IPS-18a (cell line): ENCODE data around the gene CD83.

Experiments used
- H3K27ac ChIP-seq: one replicate; pipeline ENCODE4 v1.5.1; 2013; ENCODE audit warnings: low read length
- H3K27me3 ChIP-seq: one replicate; pipeline ENCODE4 v1.6.1; 2013; ENCODE audit warnings: mild to moderate bottlenecking, low read length; ENCODE audit not compliant: control insufficient read depth, insufficient read depth
- H3K36me3 ChIP-seq: one replicate; pipeline ENCODE4 v1.6.1; 2013; ENCODE audit warnings: low read depth, low read length; ENCODE audit not compliant: control insufficient read depth
- H3K4me1 ChIP-seq: one replicate; pipeline ENCODE4 v1.6.1; 2013; ENCODE audit warnings: low read depth, low read length; ENCODE audit not compliant: control insufficient read depth
- H3K4me3 ChIP-seq: one replicate; pipeline ENCODE4 v1.5.1; 2013; ENCODE audit warnings: low read length
- H3K9ac ChIP-seq: one replicate; pipeline ENCODE4 v1.6.1; 2013; ENCODE audit warnings: mild to moderate bottlenecking, low read length, moderate library complexity
- H3K9me3 ChIP-seq: one replicate; pipeline ENCODE4 v1.6.1; 2013; ENCODE audit warnings: low read depth, low read length; ENCODE audit not compliant: control insufficient read depth

CD83 gene

GRCh38 chr6:14162826-14163225, 45.3 kb downstream of the CD83 start:
- Histone ChIP-seq H3K4me3 (no peak overlapping the region), H3K9me3 (no peaks in the 10 kb centered on the region), H3K4me1 (peaks cover 9% of the 10 kb centered on the region), H3K9ac (no peak overlapping the region), H3K27ac (no peak overlapping the region), H3K27me3 (no peaks in the 10 kb centered on the region), H3K36me3 (no peaks in the 10 kb centered on the region)

GRCh38 chr6:14165091-14165490, 47.5 kb downstream of the CD83 start:
- H3K4me3 ChIP-seq = no peak overlapping the region
- H3K4me1 ChIP-seq = peaks cover 9% of the 10 kb centered on the region
- no peaks in the 10 kb centered on the region for H3K36me3 ChIP-seq

GRCh38 chr6:14166839-14167238, 49.3 kb downstream of the CD83 start:
- Histone ChIP-seq H3K27me3 (no peaks in the 10 kb centered on the region), H3K4me1 (peaks cover 7% of the 10 kb centered on the region), H3K9ac (no peak overlapping the region), H3K36me3 (no peaks in the 10 kb centered on the region), H3K9me3 (peaks cover 13% of the 10 kb centered on the region), H3K27ac (no peak overlapping the region), H3K4me3 (no peak overlapping the region)

More at GRCh38 chr6:14165091-14165490, 47.5 kb downstream of the CD83 start:
- no peak overlapping the region for H3K9ac ChIP-seq
- H3K9me3 ChIP-seq = peaks cover 9% of the 10 kb centered on the region
- H3K27ac ChIP-seq = no peak overlapping the region
- H3K27me3 ChIP-seq = no peaks in the 10 kb centered on the region

- no peak overlapping the region for H3K9ac ChIP-seq
- no peaks in the 10 kb centered on the region for H3K4me1 ChIP-seq
- no peaks in the 10 kb centered on the region for H3K27me3 ChIP-seq
- peaks cover 13% of the 10 kb centered on the region for H3K9me3 ChIP-seq
- H3K27ac ChIP-seq = no peak overlapping the region
- H3K36me3 ChIP-seq = no peaks in the 10 kb centered on the region
- no peak overlapping the region for H3K4me3 ChIP-seq
Observed at GRCh38 chr6:14170128-14170527, 52.6 kb downstream of the CD83 start.

- no peak overlapping the region for H3K27ac ChIP-seq
- H3K9ac ChIP-seq = no peak overlapping the region
- H3K36me3 ChIP-seq = no peaks in the 10 kb centered on the region
- peaks cover 13% of the 10 kb centered on the region for H3K9me3 ChIP-seq
- H3K4me1 ChIP-seq = no peaks in the 10 kb centered on the region
- H3K4me3 ChIP-seq = no peak overlapping the region
- no peaks in the 10 kb centered on the region for H3K27me3 ChIP-seq
Observed at GRCh38 chr6:14172562-14172961, 55.0 kb downstream of the CD83 start.

GRCh38 chr6:14174226-14174625, 56.7 kb downstream of the CD83 start:
- H3K9me3 ChIP-seq = peaks cover 12% of the 10 kb centered on the region
- no peak overlapping the region for H3K9ac ChIP-seq
- H3K27me3 ChIP-seq = no peaks in the 10 kb centered on the region
- H3K36me3 ChIP-seq = no peaks in the 10 kb centered on the region
- no peak overlapping the region for H3K27ac ChIP-seq
- H3K4me3 ChIP-seq = no peak overlapping the region
- no peaks in the 10 kb centered on the region for H3K4me1 ChIP-seq

GRCh38 chr6:14174996-14175395, 57.4 kb downstream of the CD83 start:
- Histone ChIP-seq H3K4me1 (no peaks in the 10 kb centered on the region), H3K9me3 (peaks cover 4% of the 10 kb centered on the region), H3K4me3 (no peak overlapping the region)

GRCh38 chr6:14176429-14176828, 58.9 kb downstream of the CD83 start:
- Histone ChIP-seq H3K27me3 (no peaks in the 10 kb centered on the region), H3K4me3 (no peak overlapping the region), H3K27ac (no peak overlapping the region), H3K9ac (no peak overlapping the region), H3K9me3 (no peaks in the 10 kb centered on the region), H3K4me1 (no peaks in the 10 kb centered on the region), H3K36me3 (no peaks in the 10 kb centered on the region)

More at GRCh38 chr6:14174996-14175395, 57.4 kb downstream of the CD83 start:
- no peak overlapping the region for H3K27ac ChIP-seq
- H3K36me3 ChIP-seq = no peaks in the 10 kb centered on the region
- no peak overlapping the region for H3K9ac ChIP-seq
- no peaks in the 10 kb centered on the region for H3K27me3 ChIP-seq

- H3K4me1 ChIP-seq = no peaks in the 10 kb centered on the region
- H3K27ac ChIP-seq = no peak overlapping the region
- no peak overlapping the region for H3K4me3 ChIP-seq
- H3K36me3 ChIP-seq = no peaks in the 10 kb centered on the region
- no peaks in the 10 kb centered on the region for H3K27me3 ChIP-seq
- H3K9me3 ChIP-seq = no peaks in the 10 kb centered on the region
- no peak overlapping the region for H3K9ac ChIP-seq
Observed at GRCh38 chr6:14177413-14178082, 60.0 kb downstream of the CD83 start.

- Histone ChIP-seq H3K9ac (no peak overlapping the region), H3K4me3 (no peak overlapping the region), H3K9me3 (no peaks in the 10 kb centered on the region), H3K4me1 (no peaks in the 10 kb centered on the region), H3K36me3 (no peaks in the 10 kb centered on the region), H3K27me3 (no peaks in the 10 kb centered on the region), H3K27ac (no peak overlapping the region)
Observed at GRCh38 chr6:14178083-14178445, 60.5 kb downstream of the CD83 start.

GRCh38 chr6:14180609-14181008, 63.0 kb downstream of the CD83 start:
- Histone ChIP-seq H3K9me3 (no peaks in the 10 kb centered on the region), H3K27ac (no peak overlapping the region), H3K4me1 (no peaks in the 10 kb centered on the region), H3K9ac (no peak overlapping the region), H3K4me3 (no peak overlapping the region), H3K27me3 (no peaks in the 10 kb centered on the region), H3K36me3 (no peaks in the 10 kb centered on the region)

GRCh38 chr6:14182916-14183315, 65.3 kb downstream of the CD83 start:
- H3K9me3 ChIP-seq = no peaks in the 10 kb centered on the region
- H3K27ac ChIP-seq = no peak overlapping the region

More at GRCh38 chr6:14182916-14183315, 65.3 kb downstream of the CD83 start:
- Histone ChIP-seq H3K27me3 (no peaks in the 10 kb centered on the region), H3K4me1 (no peaks in the 10 kb centered on the region), H3K36me3 (no peaks in the 10 kb centered on the region), H3K9ac (no peak overlapping the region), H3K4me3 (no peak overlapping the region)
